NCI-H524 treated with DMSO at 0.1 percent for 48 hours (cell line): ENCODE data around the gene KRTAP13-1.

Source experiments
- DNase-seq: peaks from one replicate; lab custom pipeline; 2025; lab: John Stamatoyannopoulos, UW

KRTAP13-1 gene

GRCh38 chr21:30395731-30396130 is at the start of gene KRTAP13-1:
Gene KRTAP13-1, plus strand, starts transcription at chr21:30396031. Its CDS starts 56 bp downstream, at chr21:30396087.
- no peak for DNase-seq

GRCh38 chr21:30348506-30348905 is 47.3 kb upstream of the KRTAP13-1 start, which contains the start of gene KRTAP23-1:
Gene KRTAP23-1, minus strand, starts transcription at chr21:30348606. Its CDS starts 0 bp downstream, at chr21:30348606.
- no peak for DNase-seq

GRCh38 chr21:30349572-30349971 is 46.3 kb upstream of the KRTAP13-1 start:
- DNase-seq = no peak

GRCh38 chr21:30351534-30351933 is 44.3 kb upstream of the KRTAP13-1 start:
- no peak for DNase-seq

- no peak for DNase-seq
Observed at GRCh38 chr21:30354308-30355005, 41.4 kb upstream of the KRTAP13-1 start.

GRCh38 chr21:30355906-30356305 is 39.9 kb upstream of the KRTAP13-1 start:
- no peak for DNase-seq

- no peak for DNase-seq
Observed at GRCh38 chr21:30372139-30372770, 23.6 kb upstream of the KRTAP13-1 start, which contains the start of gene KRTAP13-2. Gene KRTAP13-2, minus strand, starts transcription at chr21:30372271. Its CDS starts 58 bp downstream, at chr21:30372213.

- no peak for DNase-seq
Observed at GRCh38 chr21:30382201-30382600, 13.6 kb upstream of the KRTAP13-1 start.

- no peak for DNase-seq
Observed at GRCh38 chr21:30391492-30392025, 4.3 kb upstream of the KRTAP13-1 start.

GRCh38 chr21:30408782-30409494 is 13.1 kb downstream of the KRTAP13-1 start:
- peak; percentile 91 for DNase-seq

- no peak for DNase-seq
Observed at GRCh38 chr21:30415993-30416392, 20.2 kb downstream of the KRTAP13-1 start.

GRCh38 chr21:30425826-30426225 is 30.0 kb downstream of the KRTAP13-1 start, which contains the start of gene KRTAP13-3:
Gene KRTAP13-3, minus strand, starts transcription at chr21:30425926. Its CDS starts 14 bp downstream, at chr21:30425912.
- no peak for DNase-seq

- DNase-seq = no peak
Observed at GRCh38 chr21:30426731-30427130, 30.9 kb downstream of the KRTAP13-1 start.

GRCh38 chr21:30430170-30430655 is 34.4 kb downstream of the KRTAP13-1 start, which contains the start of gene KRTAP13-4:
Gene KRTAP13-4, plus strand, starts transcription at chr21:30430220. Its CDS starts 56 bp downstream, at chr21:30430276.
- no peak for DNase-seq

- DNase-seq = peak; percentile 4
Observed at GRCh38 chr21:30434033-30434631, 38.3 kb downstream of the KRTAP13-1 start.

GRCh38 chr21:30437010-30437565 is 41.3 kb downstream of the KRTAP13-1 start:
- DNase-seq = peak; percentile 77

- DNase-seq = no peak
Observed at GRCh38 chr21:30439975-30440374, 44.1 kb downstream of the KRTAP13-1 start, which contains the start of gene KRTAP15-1. Gene KRTAP15-1, plus strand, starts transcription at chr21:30440275. Its CDS starts 53 bp downstream, at chr21:30440328.

GRCh38 chr21:30443226-30443625 is 47.4 kb downstream of the KRTAP13-1 start:
- DNase-seq = no peak

- DNase-seq = no peak
Observed at GRCh38 chr21:30444204-30444603, 48.4 kb downstream of the KRTAP13-1 start.
